Naive B cell (primary cell): ENCODE measurements around the gene QSER1. TPM values are rescaled to one million over a fixed set of nuclear protein-coding genes. Genes with fewer than 3 reads are reported as not detected.

Experiments
- ATAC-seq, 2 donors: fragments of 150-1000 bp; cut with Tn5 transposase; 2 replicates each; pipeline ENCODE4 v1.10.0; 2021; ENCODE audit warnings: low read depth in 2 of 2, mild to moderate bottlenecking in 2 of 2, moderate library complexity in 2 of 2
- DNase-seq: peaks from one replicate; pipeline ENCODE4 v3.0.0; 2022
- H3K27ac Mint-ChIP-seq, 6 donors: one replicate each; pipeline ENCODE4 v1.8.0; 2020 to 2022; ENCODE audit warnings: mild to moderate bottlenecking in 6 of 6, mixed read lengths in 6 of 6, moderate library complexity in 5 of 6, inconsistent platforms in 2 of 6
- H3K27me3 Mint-ChIP-seq, 3 donors: one replicate each; pipeline ENCODE4 v1.8.0; 2021 to 2022; ENCODE audit warnings: mixed read lengths in 3 of 3, mild to moderate bottlenecking in 1 of 3
- H3K36me3 Mint-ChIP-seq, 2 donors: one replicate each; pipeline ENCODE4 v1.8.0; 2020 to 2022; ENCODE audit warnings: mixed read lengths in 2 of 2, inconsistent platforms in 1 of 2, mild to moderate bottlenecking in 1 of 2
- H3K4me1 Mint-ChIP-seq, 3 donors: one replicate each; pipeline ENCODE4 v1.8.0; 2020 to 2022; ENCODE audit warnings: mixed read lengths in 3 of 3, inconsistent platforms in 1 of 3, mild to moderate bottlenecking in 1 of 3, moderate library complexity in 1 of 3
- H3K4me3 Mint-ChIP-seq, 8 donors: one replicate each; pipeline ENCODE4 v1.8.0; 2020 to 2022; ENCODE audit warnings: mild to moderate bottlenecking in 8 of 8, mixed read lengths in 8 of 8, moderate library complexity in 8 of 8, inconsistent platforms in 2 of 8
- H3K9me3 Mint-ChIP-seq, 7 donors: one replicate each; pipeline ENCODE4 v1.8.0; 2020 to 2022; ENCODE audit warnings: mixed read lengths in 7 of 7, mild to moderate bottlenecking in 5 of 7, inconsistent platforms in 2 of 7, moderate library complexity in 1 of 7
- polyA plus RNA-seq, 6 donors: library from polyadenylated mRNA; unstranded; fragments of 300-500 nt; fragmentation: Illumina TruSeq; gene quantifications; one replicate each; pipeline ENCODE4 v1.2.3, GENCODE V29; 2021; ENCODE audit warnings: low read depth in 6 of 6

Gene QSER1
- polyA plus RNA-seq, 6 donors from 2014 or later: 1.0 to 2.0 (median 1.8) TPM; not detected in 1

GRCh38 chr11:32894149-32894827 is 1.7 kb downstream of the QSER1 start:
- Mint-ChIP-seq H3K9me3 (no peaks in the 10 kb centered on the region), H3K27me3 (no peaks in the 10 kb centered on the region), H3K36me3 (peaks cover 0 to 5% of the 10 kb centered on the region in 2 donors), H3K27ac (peak overlapping the region in 5 of 6 donors; percentile 51 to 93 (median 89)), H3K4me1 (peaks cover 23 to 30% (median 29%) of the 10 kb centered on the region in 3 donors), H3K4me3 (peak overlapping the region; percentile 91 to 98 (median 95))
- no peak for ATAC-seq
- DNase-seq: no peak

GRCh38 chr11:32894921-32895320 is 2.3 kb downstream of the QSER1 start:
- H3K4me3 Mint-ChIP-seq: peak overlapping the region in 3 of 8 donors; percentile 35 to 91 (median 37)
- peaks cover 27 to 36% (median 35%) of the 10 kb centered on the region in 3 donors for H3K4me1 Mint-ChIP-seq
- no peaks in the 10 kb centered on the region for H3K9me3 Mint-ChIP-seq
- peak overlapping the region in 1 of 6 donors; percentile 21 for H3K27ac Mint-ChIP-seq
- H3K27me3 Mint-ChIP-seq: no peaks in the 10 kb centered on the region
- H3K36me3 Mint-ChIP-seq: peaks cover 0 to 10% of the 10 kb centered on the region in 2 donors
- DNase-seq (no peak), ATAC-seq (no peak)

- H3K27me3 Mint-ChIP-seq: no peaks in the 10 kb centered on the region
- ATAC-seq: no peak
- H3K36me3 Mint-ChIP-seq: peaks cover 0 to 11% of the 10 kb centered on the region in 2 donors
- DNase-seq: no peak
- no peaks in the 10 kb centered on the region for H3K9me3 Mint-ChIP-seq
- peaks cover 30 to 38% (median 37%) of the 10 kb centered on the region in 3 donors for H3K4me1 Mint-ChIP-seq
- H3K27ac Mint-ChIP-seq: no peak overlapping the region
- H3K4me3 Mint-ChIP-seq: peak overlapping the region in 3 of 8 donors; percentile 24 to 77 (median 37)
These were observed 2.9 kb downstream of the QSER1 start for GRCh38 chr11:32895471-32895870.

GRCh38 chr11:32897103-32897502 is 4.5 kb downstream of the QSER1 start:
- Mint-ChIP-seq H3K36me3 (peaks cover 0 to 11% of the 10 kb centered on the region in 2 donors), H3K4me1 (peaks cover 28 to 43% (median 31%) of the 10 kb centered on the region in 3 donors), H3K9me3 (no peaks in the 10 kb centered on the region), H3K4me3 (peak overlapping the region in 1 of 8 donors; percentile 6), H3K27ac (no peak overlapping the region), H3K27me3 (no peaks in the 10 kb centered on the region)
- no peak for DNase-seq
- ATAC-seq: no peak

- no peaks in the 10 kb centered on the region for H3K27me3 Mint-ChIP-seq
- H3K36me3 Mint-ChIP-seq: peaks cover 0 to 11% of the 10 kb centered on the region in 2 donors
- peak overlapping the region in 1 of 6 donors; percentile 60 for H3K27ac Mint-ChIP-seq
- ATAC-seq: no peak
- H3K4me3 Mint-ChIP-seq: peak overlapping the region in 1 of 8 donors; percentile 41
- peaks cover 31 to 43% (median 34%) of the 10 kb centered on the region in 3 donors for H3K4me1 Mint-ChIP-seq
- no peak for DNase-seq
- no peaks in the 10 kb centered on the region for H3K9me3 Mint-ChIP-seq
These were observed 6.8 kb downstream of the QSER1 start for GRCh38 chr11:32899438-32899837.

GRCh38 chr11:32902089-32902665 is 9.6 kb downstream of the QSER1 start:
- no peaks in the 10 kb centered on the region for H3K9me3 Mint-ChIP-seq
- no peak overlapping the region for H3K4me3 Mint-ChIP-seq
- H3K27ac Mint-ChIP-seq: peak overlapping the region in 1 of 6 donors; percentile 81
- no peak for ATAC-seq
- H3K4me1 Mint-ChIP-seq: peaks cover 29 to 49% (median 35%) of the 10 kb centered on the region in 3 donors
- peaks cover 0 to 11% of the 10 kb centered on the region in 2 donors for H3K36me3 Mint-ChIP-seq
- DNase-seq: no peak
- no peaks in the 10 kb centered on the region for H3K27me3 Mint-ChIP-seq

- no peaks in the 10 kb centered on the region for H3K27me3 Mint-ChIP-seq
- H3K27ac Mint-ChIP-seq: no peak overlapping the region
- DNase-seq (no peak), ATAC-seq (no peak)
- H3K4me1 Mint-ChIP-seq: peaks cover 18 to 40% (median 33%) of the 10 kb centered on the region in 3 donors
- H3K9me3 Mint-ChIP-seq: no peaks in the 10 kb centered on the region
- H3K36me3 Mint-ChIP-seq: peaks cover 0 to 4% of the 10 kb centered on the region in 2 donors
- no peak overlapping the region for H3K4me3 Mint-ChIP-seq
These were observed 12.5 kb downstream of the QSER1 start for GRCh38 chr11:32905028-32905667.

- no peak overlapping the region for H3K4me3 Mint-ChIP-seq
- H3K36me3 Mint-ChIP-seq: peaks cover 0 to 16% of the 10 kb centered on the region in 2 donors
- H3K4me1 Mint-ChIP-seq: peaks cover 13 to 18% (median 16%) of the 10 kb centered on the region in 3 donors
- H3K27me3 Mint-ChIP-seq: no peaks in the 10 kb centered on the region
- ATAC-seq (no peak), DNase-seq (no peak)
- peaks cover 0 to 2% (median 0%) of the 10 kb centered on the region in 7 donors for H3K9me3 Mint-ChIP-seq
- H3K27ac Mint-ChIP-seq: no peak overlapping the region
These were observed 16.0 kb downstream of the QSER1 start for GRCh38 chr11:32908619-32909018.

GRCh38 chr11:32911413-32911812 is 18.8 kb downstream of the QSER1 start:
- ATAC-seq (no peak), DNase-seq (no peak)
- H3K36me3 Mint-ChIP-seq: peaks cover 0 to 16% of the 10 kb centered on the region in 2 donors
- peak overlapping the region in 1 of 6 donors; percentile 7 for H3K27ac Mint-ChIP-seq
- no peak overlapping the region for H3K4me3 Mint-ChIP-seq
- H3K9me3 Mint-ChIP-seq: peaks cover 0 to 2% (median 0%) of the 10 kb centered on the region in 7 donors
- peaks cover 13 to 16% (median 15%) of the 10 kb centered on the region in 3 donors for H3K4me1 Mint-ChIP-seq
- H3K27me3 Mint-ChIP-seq: no peaks in the 10 kb centered on the region

- Mint-ChIP-seq H3K4me1 (peaks cover 11 to 17% (median 15%) of the 10 kb centered on the region in 3 donors), H3K9me3 (peaks cover 0 to 2% (median 0%) of the 10 kb centered on the region in 7 donors), H3K36me3 (peaks cover 0 to 16% of the 10 kb centered on the region in 2 donors), H3K27ac (no peak overlapping the region), H3K27me3 (no peaks in the 10 kb centered on the region), H3K4me3 (no peak overlapping the region)
- ATAC-seq: no peak
- no peak for DNase-seq
These were observed 20.8 kb downstream of the QSER1 start for GRCh38 chr11:32913445-32913844.

- Mint-ChIP-seq H3K27me3 (no peaks in the 10 kb centered on the region), H3K9me3 (peaks cover 0 to 2% (median 0%) of the 10 kb centered on the region in 7 donors), H3K27ac (no peak overlapping the region), H3K4me3 (no peak overlapping the region), H3K36me3 (peaks cover 0 to 11% of the 10 kb centered on the region in 2 donors), H3K4me1 (peaks cover 8 to 22% (median 22%) of the 10 kb centered on the region in 3 donors)
- ATAC-seq: no peak
- DNase-seq: no peak
These were observed 23.8 kb downstream of the QSER1 start for GRCh38 chr11:32916361-32916760.

- DNase-seq (no peak), ATAC-seq (no peak)
- no peaks in the 10 kb centered on the region for H3K9me3 Mint-ChIP-seq
- no peak overlapping the region for H3K4me3 Mint-ChIP-seq
- H3K4me1 Mint-ChIP-seq: peaks cover 8 to 22% (median 21%) of the 10 kb centered on the region in 3 donors
- H3K27me3 Mint-ChIP-seq: no peaks in the 10 kb centered on the region
- H3K36me3 Mint-ChIP-seq: peaks cover 0 to 5% of the 10 kb centered on the region in 2 donors
- H3K27ac Mint-ChIP-seq: no peak overlapping the region
These were observed 24.4 kb downstream of the QSER1 start for GRCh38 chr11:32916994-32917393.

- peak overlapping the region in 2 of 6 donors; percentile 3 to 85 for H3K27ac Mint-ChIP-seq
These were observed 25.8 kb downstream of the QSER1 start for GRCh38 chr11:32918427-32918826.

More at GRCh38 chr11:32918427-32918826, 25.8 kb downstream of the QSER1 start:
- ATAC-seq (no peak), DNase-seq (no peak)
- H3K4me3 Mint-ChIP-seq: no peak overlapping the region
- peaks cover 8 to 23% (median 17%) of the 10 kb centered on the region in 3 donors for H3K4me1 Mint-ChIP-seq
- no peaks in the 10 kb centered on the region for H3K36me3 Mint-ChIP-seq
- H3K27me3 Mint-ChIP-seq: no peaks in the 10 kb centered on the region
- H3K9me3 Mint-ChIP-seq: no peaks in the 10 kb centered on the region
